T-helper 1 cell treated with Interleukin-12 subunit alpha and Interleukin-12 subunit beta and Interleukin-4 antibody, amounts not matched to agents 30 μg/mL and 1 μg/mL, for 36 hours (primary cell): ENCODE results near the gene NNAT.

Experiments used
- H3K27ac Mint-ChIP-seq: one replicate; pipeline ENCODE4 v1.8.0; 2021; ENCODE audit warnings: mild to moderate bottlenecking, mixed read lengths
- H3K27me3 Mint-ChIP-seq: one replicate; pipeline ENCODE4 v1.8.0; 2021; ENCODE audit warnings: low read depth, mixed read lengths
- H3K36me3 Mint-ChIP-seq: one replicate; pipeline ENCODE4 v1.8.0; 2021; ENCODE audit warnings: low read depth, mixed read lengths
- H3K4me1 Mint-ChIP-seq: one replicate; pipeline ENCODE4 v1.8.0; 2021; ENCODE audit warnings: low read depth, mixed read lengths
- H3K4me3 Mint-ChIP-seq: one replicate; pipeline ENCODE4 v1.8.0; 2021; ENCODE audit warnings: mild to moderate bottlenecking, moderate library complexity, mixed read lengths
- H3K9me3 Mint-ChIP-seq: one replicate; pipeline ENCODE4 v1.8.0; 2021; ENCODE audit warnings: mixed read lengths

Gene NNAT

DNA sequence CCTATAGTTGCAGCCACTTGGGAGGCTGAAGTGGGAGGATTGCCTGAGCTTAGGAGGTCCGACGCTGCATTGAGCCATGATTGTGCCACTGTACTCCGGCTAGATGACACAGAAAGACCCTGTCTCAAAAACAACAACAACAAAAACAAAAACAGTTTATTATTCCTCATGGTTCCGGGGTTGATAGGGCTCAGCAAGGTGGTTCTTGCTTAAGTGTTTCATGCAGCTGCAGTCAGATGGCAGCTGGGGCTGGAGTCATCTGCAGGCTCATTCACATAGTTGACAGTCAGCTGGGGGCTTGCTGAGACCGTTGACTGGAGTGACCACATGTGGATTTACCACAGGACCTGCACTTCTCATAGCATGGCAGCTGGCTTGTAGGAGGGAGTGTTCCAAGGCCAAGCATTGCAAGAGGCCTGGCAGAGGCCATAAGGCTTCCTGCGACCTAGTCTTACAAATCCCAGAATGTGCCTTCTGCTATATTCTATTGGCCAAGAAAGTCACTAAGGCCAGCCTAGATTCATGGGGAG is 28.9 kb upstream of the NNAT start:
- H3K9me3 Mint-ChIP-seq = no peaks in the 10 kb centered on the region
- no peaks in the 10 kb centered on the region for H3K27me3 Mint-ChIP-seq
- no peaks in the 10 kb centered on the region for H3K36me3 Mint-ChIP-seq
- H3K4me1 Mint-ChIP-seq = no peaks in the 10 kb centered on the region
- H3K27ac Mint-ChIP-seq = no peak overlapping the region
- H3K4me3 Mint-ChIP-seq = no peak overlapping the region

GRCh38 chr20:37492945-37493344 is 28.1 kb upstream of the NNAT start:
- Mint-ChIP-seq H3K9me3 (no peaks in the 10 kb centered on the region), H3K4me1 (no peaks in the 10 kb centered on the region), H3K4me3 (no peak overlapping the region), H3K27ac (no peak overlapping the region), H3K27me3 (no peaks in the 10 kb centered on the region), H3K36me3 (no peaks in the 10 kb centered on the region)

- H3K4me1 Mint-ChIP-seq = no peaks in the 10 kb centered on the region
- no peaks in the 10 kb centered on the region for H3K27me3 Mint-ChIP-seq
- no peak overlapping the region for H3K27ac Mint-ChIP-seq
- H3K36me3 Mint-ChIP-seq = no peaks in the 10 kb centered on the region
- H3K9me3 Mint-ChIP-seq = no peaks in the 10 kb centered on the region
- H3K4me3 Mint-ChIP-seq = no peak overlapping the region
Measured at GRCh38 chr20:37494301-37494700, 26.7 kb upstream of the NNAT start.

DNA sequence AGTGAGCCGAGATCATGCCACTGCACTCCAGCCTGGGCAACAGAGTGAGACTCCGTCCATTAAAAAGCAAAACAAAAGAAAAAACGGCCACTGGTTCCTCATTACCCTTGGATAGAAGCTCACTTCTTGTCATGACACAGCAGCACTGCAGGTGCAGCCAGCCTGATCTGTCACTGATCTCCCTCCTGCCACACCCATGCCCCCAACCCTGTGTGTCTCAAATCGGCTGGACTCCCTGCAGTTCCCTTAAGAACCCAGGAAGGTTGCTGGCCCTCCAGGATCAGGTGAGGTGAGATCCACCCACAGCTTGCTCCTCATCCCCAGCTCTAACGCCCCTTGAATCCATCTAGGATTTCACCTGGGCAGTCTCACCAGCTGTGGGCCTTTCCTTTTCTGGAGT is 26.3 kb upstream of the NNAT start:
- Mint-ChIP-seq H3K9me3 (no peaks in the 10 kb centered on the region), H3K27ac (no peak overlapping the region), H3K27me3 (no peaks in the 10 kb centered on the region), H3K4me3 (no peak overlapping the region), H3K4me1 (no peaks in the 10 kb centered on the region), H3K36me3 (no peaks in the 10 kb centered on the region)

DNA sequence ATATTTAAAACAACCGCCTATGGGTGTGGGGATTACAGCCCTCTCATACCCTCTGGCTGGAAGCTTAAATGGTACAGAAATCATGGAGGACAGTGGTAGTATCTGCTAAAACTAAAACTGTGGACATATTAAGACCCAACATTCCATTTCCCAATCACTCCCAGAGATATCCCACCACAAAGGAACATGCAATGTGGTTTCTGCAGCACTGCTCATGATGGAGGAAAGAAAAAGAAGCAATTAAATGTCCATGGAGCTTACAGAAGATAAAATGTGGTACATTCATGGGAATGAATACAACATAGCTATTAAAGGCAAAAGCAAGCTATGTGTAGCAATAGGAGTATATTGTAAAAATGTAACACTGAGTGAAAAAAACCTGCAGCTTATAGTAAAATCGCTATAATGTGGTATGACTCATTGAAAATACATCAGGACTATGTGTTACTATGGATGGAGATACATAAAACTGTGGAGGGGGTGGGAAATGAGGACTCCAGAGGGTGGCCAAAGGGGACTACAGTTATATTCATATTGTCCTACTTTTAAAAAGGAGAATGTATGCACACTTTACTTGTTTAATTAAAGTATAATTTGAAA is 22.9 kb upstream of the NNAT start:
- Mint-ChIP-seq H3K36me3 (no peaks in the 10 kb centered on the region), H3K4me3 (no peak overlapping the region), H3K9me3 (no peaks in the 10 kb centered on the region), H3K4me1 (no peaks in the 10 kb centered on the region), H3K27ac (no peak overlapping the region), H3K27me3 (no peaks in the 10 kb centered on the region)

DNA sequence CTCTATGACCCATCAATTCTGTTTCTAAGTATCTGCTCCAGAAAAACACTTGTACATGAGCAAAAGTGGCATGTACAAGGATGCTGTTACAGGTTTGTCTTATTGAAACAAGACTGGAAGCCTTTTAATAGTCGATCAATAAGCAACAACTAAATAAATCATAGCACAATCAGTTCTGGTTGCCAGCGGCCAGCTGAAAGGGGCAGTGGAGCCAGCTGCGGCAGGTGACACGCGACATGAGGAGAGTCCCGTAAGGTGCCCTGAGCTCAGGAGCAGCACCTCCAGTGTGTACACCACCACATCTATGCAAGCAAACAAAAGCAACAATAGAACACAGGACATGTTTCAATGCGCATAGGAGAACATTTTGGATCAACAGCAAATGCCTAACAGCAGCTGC is 20.7 kb upstream of the NNAT start:
- H3K4me3 Mint-ChIP-seq = no peak overlapping the region
- H3K27ac Mint-ChIP-seq = no peak overlapping the region
- H3K4me1 Mint-ChIP-seq = no peaks in the 10 kb centered on the region
- H3K36me3 Mint-ChIP-seq = no peaks in the 10 kb centered on the region
- no peaks in the 10 kb centered on the region for H3K9me3 Mint-ChIP-seq
- H3K27me3 Mint-ChIP-seq = no peaks in the 10 kb centered on the region

GRCh38 chr20:37501940-37502339 is 19.1 kb upstream of the NNAT start:
- no peaks in the 10 kb centered on the region for H3K36me3 Mint-ChIP-seq
- no peak overlapping the region for H3K4me3 Mint-ChIP-seq
- H3K27ac Mint-ChIP-seq = no peak overlapping the region
- no peaks in the 10 kb centered on the region for H3K4me1 Mint-ChIP-seq
- no peaks in the 10 kb centered on the region for H3K27me3 Mint-ChIP-seq
- no peaks in the 10 kb centered on the region for H3K9me3 Mint-ChIP-seq

GRCh38 chr20:37502654-37503053 is 18.4 kb upstream of the NNAT start:
- no peaks in the 10 kb centered on the region for H3K36me3 Mint-ChIP-seq
- H3K9me3 Mint-ChIP-seq = no peaks in the 10 kb centered on the region
- H3K27ac Mint-ChIP-seq = no peak overlapping the region
- H3K4me1 Mint-ChIP-seq = no peaks in the 10 kb centered on the region
- H3K27me3 Mint-ChIP-seq = no peaks in the 10 kb centered on the region
- H3K4me3 Mint-ChIP-seq = no peak overlapping the region

- H3K4me1 Mint-ChIP-seq = no peaks in the 10 kb centered on the region
- H3K4me3 Mint-ChIP-seq = no peak overlapping the region
- no peaks in the 10 kb centered on the region for H3K9me3 Mint-ChIP-seq
- no peaks in the 10 kb centered on the region for H3K36me3 Mint-ChIP-seq
- no peak overlapping the region for H3K27ac Mint-ChIP-seq
- no peaks in the 10 kb centered on the region for H3K27me3 Mint-ChIP-seq
Measured at GRCh38 chr20:37503256-37503927, 17.7 kb upstream of the NNAT start.

GRCh38 chr20:37504404-37505096 is 16.5 kb upstream of the NNAT start:
- Mint-ChIP-seq H3K27ac (no peak overlapping the region), H3K36me3 (no peaks in the 10 kb centered on the region), H3K27me3 (no peaks in the 10 kb centered on the region), H3K4me1 (no peaks in the 10 kb centered on the region), H3K9me3 (no peaks in the 10 kb centered on the region), H3K4me3 (no peak overlapping the region)

- Mint-ChIP-seq H3K27me3 (no peaks in the 10 kb centered on the region), H3K27ac (no peak overlapping the region)
Measured at GRCh38 chr20:37505263-37506151, 15.5 kb upstream of the NNAT start.

GRCh38 chr20:37506152-37506725 is 14.8 kb upstream of the NNAT start:
- Mint-ChIP-seq H3K4me1 (no peaks in the 10 kb centered on the region), H3K9me3 (no peaks in the 10 kb centered on the region), H3K4me3 (no peak overlapping the region), H3K36me3 (no peaks in the 10 kb centered on the region), H3K27ac (no peak overlapping the region), H3K27me3 (no peaks in the 10 kb centered on the region)

More at GRCh38 chr20:37505263-37506151, 15.5 kb upstream of the NNAT start:
- Mint-ChIP-seq H3K4me1 (no peaks in the 10 kb centered on the region), H3K9me3 (no peaks in the 10 kb centered on the region), H3K4me3 (no peak overlapping the region), H3K36me3 (no peaks in the 10 kb centered on the region)

DNA sequence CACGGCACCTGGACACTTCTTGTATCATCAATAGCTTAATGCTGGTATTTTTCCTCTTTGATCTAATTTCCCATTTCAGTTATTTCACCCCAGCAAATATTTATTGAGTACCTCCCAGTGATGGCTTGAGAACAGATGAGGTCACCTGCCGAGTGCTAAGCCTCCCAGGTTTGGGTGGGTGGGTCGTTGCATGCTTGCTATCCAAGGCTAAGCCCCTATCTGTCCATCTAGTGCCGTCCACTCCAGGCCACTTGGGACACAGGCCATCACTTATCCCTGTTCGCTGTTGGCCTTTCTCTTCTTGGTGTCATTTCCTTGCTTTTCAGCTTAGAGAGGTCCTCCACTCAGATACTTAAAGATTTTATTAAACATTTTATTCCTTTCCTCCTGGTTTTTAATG is 10.8 kb upstream of the NNAT start:
- Mint-ChIP-seq H3K9me3 (no peaks in the 10 kb centered on the region), H3K27me3 (no peaks in the 10 kb centered on the region), H3K36me3 (peaks cover 4% of the 10 kb centered on the region), H3K27ac (no peak overlapping the region), H3K4me3 (no peak overlapping the region), H3K4me1 (no peaks in the 10 kb centered on the region)

DNA sequence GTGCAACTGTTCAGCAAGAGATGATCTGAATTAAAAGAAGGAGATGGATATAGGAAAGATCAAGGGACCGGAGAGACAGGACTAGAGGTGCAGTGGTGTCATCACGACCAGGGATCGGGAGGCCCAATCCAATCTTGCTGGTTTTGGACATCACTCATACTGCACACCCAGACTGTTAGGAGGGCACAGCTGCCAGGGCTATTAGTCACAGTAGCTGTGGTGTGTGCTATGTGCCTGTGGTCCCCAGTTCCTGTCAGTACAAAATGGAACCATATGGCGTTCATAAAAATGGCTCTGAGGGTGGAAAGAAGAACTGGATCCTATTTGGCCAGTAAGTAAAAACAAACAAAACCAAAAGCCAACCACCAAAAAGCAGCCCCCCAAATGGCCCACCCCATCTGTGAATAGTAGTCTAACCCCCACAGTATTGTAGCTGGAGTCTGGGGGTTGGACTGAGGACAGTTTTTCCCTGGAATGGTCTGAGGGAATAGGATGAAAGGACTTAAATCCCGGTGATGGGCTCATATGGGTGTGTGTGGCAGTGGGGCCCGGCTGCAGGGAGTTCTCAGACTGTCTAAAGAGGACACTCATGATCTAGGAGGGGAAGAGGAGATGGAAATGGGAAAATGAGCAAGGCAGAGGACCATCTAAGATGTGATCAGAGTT is 9.3 kb upstream of the NNAT start:
- Mint-ChIP-seq H3K27ac (no peak overlapping the region), H3K4me1 (no peaks in the 10 kb centered on the region), H3K36me3 (peaks cover 4% of the 10 kb centered on the region), H3K9me3 (no peaks in the 10 kb centered on the region), H3K4me3 (no peak overlapping the region), H3K27me3 (no peaks in the 10 kb centered on the region)
